Uterus (tissue), 4 donors: ENCODE data around the gene STK38. TPM values are rescaled to one million over a fixed set of nuclear protein-coding genes. Genes with fewer than 3 reads are reported as not detected.

Experiments
- DNase-seq, 2 donors: peaks; one replicate each; pipeline ENCODE4 v3.0.0-alpha.2; 2019 to 2020
- H3K27ac ChIP-seq, 2 donors: fragments of 200-600 bp; sonication (generic); 1 replicate in 1 of 2; 2 replicates in 1 of 2; pipeline ENCODE4 v1.5.1; 2016 to 2018
- H3K27me3 ChIP-seq, 2 donors: fragments of 200-600 bp; sonication (generic); one replicate each; pipeline ENCODE4 v1.5.1; 2018 to 2019; ENCODE audit warnings: control low read depth in 1 of 2
- H3K36me3 ChIP-seq, 2 donors: fragments of 200-600 bp; sonication (generic); one replicate each; pipeline ENCODE4 v1.5.1; 2019; ENCODE audit warnings: control low read depth in 1 of 2
- H3K4me1 ChIP-seq, 2 donors: fragments of 200-600 bp; sonication (generic); one replicate each; pipeline ENCODE4 v1.5.1; 2018 to 2019; ENCODE audit warnings: control low read depth in 1 of 2
- H3K4me3 ChIP-seq, 2 donors: fragments of 200-600 bp; sonication (generic); 1 replicate in 1 of 2; 2 replicates in 1 of 2; pipeline ENCODE4 v1.5.1; 2018 to 2019; ENCODE audit warnings: mild to moderate bottlenecking in 1 of 2
- H3K9me3 ChIP-seq, 2 donors: fragments of 200-600 bp; sonication (generic); one replicate each; pipeline ENCODE4 v1.5.1; 2019; ENCODE audit warnings: control low read depth in 1 of 2
- POLR2A ChIP-seq, 2 donors: fragments of 450-650 bp; IDR thresholded peaks; one replicate each; pipeline ENCODE4 v1.6.1; 2016; ENCODE audit warnings: antibody characterized with exemption in 2 of 2, mild to moderate bottlenecking in 1 of 2, moderate library complexity in 1 of 2
- intact Hi-C: fragments of 100-400 bp; cut with DNase I; formaldehyde crosslinking; loops from one replicate; pipeline ENCODE4 v1.15.1; 2023; ENCODE audit warnings: low total_unique reads
- total RNA-seq, 4 donors: library from RNA; depleted of rRNA in 3 of 4; stranded (reverse); fragments of >200 nt in 3 of 4; gene quantifications; one replicate each; pipeline versions ENCODE4 v1.1.0 to v1.2.4, GENCODE V29; 2014 to 2023
- TF ChIP-seq, protein P1 (sequence below), 4 experiments: fragments of 200-600 bp in 2 of 4; fragments of 450-650 bp in 2 of 4; sonication (generic) in 2 of 4; IDR thresholded peaks; one replicate each; pipeline ENCODE4 v1.5.1; 2016 to 2019; ENCODE audit warnings: antibody characterized with exemption in 4 of 4, mild to moderate bottlenecking in 2 of 4, moderate library complexity in 1 of 4
- donor health status: DM: yes; HTN: yes; CAD: no.

Gene STK38
- total RNA-seq: 10 to 100 TPM; 10.6 to 30.0 (median 20.5) TPM

DNA sequence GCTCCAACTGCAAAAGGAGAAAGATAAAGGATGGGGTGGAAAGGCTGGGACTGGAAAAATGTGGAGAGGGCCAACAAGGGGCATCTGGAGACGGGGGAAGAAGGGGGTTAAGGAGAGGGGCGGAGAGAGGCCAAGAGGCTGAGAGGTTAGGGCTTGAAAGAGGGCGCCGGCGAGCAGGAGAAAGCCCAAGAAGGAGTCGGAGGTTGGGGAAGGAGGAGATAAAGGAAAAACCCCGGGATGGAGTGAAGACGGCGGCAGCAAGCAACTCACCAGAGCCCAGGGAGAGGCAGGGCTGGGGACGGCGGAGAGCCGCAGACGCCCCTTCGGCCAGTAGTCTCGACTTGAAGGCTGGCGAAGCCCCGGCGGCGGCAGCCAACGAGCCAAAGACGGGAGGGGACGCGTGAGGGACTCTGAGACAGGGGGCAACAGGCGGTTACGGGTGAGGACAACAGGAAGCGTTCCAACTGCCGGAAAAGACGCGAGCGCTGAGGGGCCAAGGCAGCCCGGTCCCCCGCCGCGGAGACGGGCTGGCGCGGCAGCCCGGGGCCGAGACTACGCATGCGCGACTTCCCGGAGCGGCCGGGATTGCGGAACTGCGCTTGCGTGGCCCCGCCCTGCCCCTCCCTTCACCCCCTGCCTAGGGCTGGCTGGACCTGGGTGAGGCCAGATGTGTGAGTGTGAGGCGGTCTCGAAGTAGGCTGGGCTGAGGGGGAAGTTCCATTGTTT, at the start of gene STK38:
Gene STK38, minus strand, starts transcription at position 560 of the 726 bp plus-strand sequence. CDS start 7,277 bp downstream, outside the sequence.
- peak; percentile 93 to 96 for DNase-seq
- intact Hi-C loops: no loop called here
- Histone ChIP-seq H3K36me3 (no peaks in the 10 kb centered on the region), H3K4me3 (peak within 1 kb of the TSS; percentile 75 to 88), H3K27ac (peak within 1 kb of the TSS; percentile 97), H3K9me3 (no peaks in the 10 kb centered on the region), H3K4me1 (peaks cover 0 to 4% of the 10 kb centered on the region in 2 donors), H3K27me3 (no peaks in the 10 kb centered on the region)
- peak; percentile 98 to 99 for TF ChIP-seq POLR2A (IDR thresholded peaks at IDR 0.05)
- TF ChIP-seq, protein P1, sequence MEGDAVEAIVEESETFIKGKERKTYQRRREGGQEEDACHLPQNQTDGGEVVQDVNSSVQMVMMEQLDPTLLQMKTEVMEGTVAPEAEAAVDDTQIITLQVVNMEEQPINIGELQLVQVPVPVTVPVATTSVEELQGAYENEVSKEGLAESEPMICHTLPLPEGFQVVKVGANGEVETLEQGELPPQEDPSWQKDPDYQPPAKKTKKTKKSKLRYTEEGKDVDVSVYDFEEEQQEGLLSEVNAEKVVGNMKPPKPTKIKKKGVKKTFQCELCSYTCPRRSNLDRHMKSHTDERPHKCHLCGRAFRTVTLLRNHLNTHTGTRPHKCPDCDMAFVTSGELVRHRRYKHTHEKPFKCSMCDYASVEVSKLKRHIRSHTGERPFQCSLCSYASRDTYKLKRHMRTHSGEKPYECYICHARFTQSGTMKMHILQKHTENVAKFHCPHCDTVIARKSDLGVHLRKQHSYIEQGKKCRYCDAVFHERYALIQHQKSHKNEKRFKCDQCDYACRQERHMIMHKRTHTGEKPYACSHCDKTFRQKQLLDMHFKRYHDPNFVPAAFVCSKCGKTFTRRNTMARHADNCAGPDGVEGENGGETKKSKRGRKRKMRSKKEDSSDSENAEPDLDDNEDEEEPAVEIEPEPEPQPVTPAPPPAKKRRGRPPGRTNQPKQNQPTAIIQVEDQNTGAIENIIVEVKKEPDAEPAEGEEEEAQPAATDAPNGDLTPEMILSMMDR (IDR thresholded peaks at IDR 0.05): peak in 1 of 4 experiments; percentile 21

DNA sequence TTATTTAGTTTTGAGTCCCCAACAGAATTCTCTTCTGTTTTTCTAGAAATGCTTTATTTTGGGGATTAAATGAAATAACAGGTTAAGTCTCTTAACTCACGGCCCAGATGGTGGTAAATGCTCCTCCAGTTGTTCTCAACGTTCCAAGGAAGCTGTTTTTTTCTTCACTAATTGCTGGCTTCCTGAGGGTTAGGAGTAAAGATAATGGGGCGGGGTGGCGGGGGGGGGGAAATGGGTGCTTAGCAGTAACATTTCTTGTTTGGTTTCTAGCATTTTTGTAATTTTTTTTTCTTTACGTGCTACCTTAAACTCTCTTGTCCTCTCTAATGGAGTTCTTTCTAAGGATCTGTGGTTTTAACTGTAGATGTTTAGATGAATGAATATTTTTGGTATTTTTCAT, 49.1 kb upstream of the STK38 start:
- no peak for DNase-seq
- TF ChIP-seq, protein P1 (IDR thresholded peaks at IDR 0.05): no peak
- no peak for TF ChIP-seq POLR2A (IDR thresholded peaks at IDR 0.05)
- H3K9me3 ChIP-seq: no peaks in the 10 kb centered on the region
- H3K4me1 ChIP-seq: peaks cover 3 to 12% of the 10 kb centered on the region in 2 donors
- no peaks in the 10 kb centered on the region for H3K36me3 ChIP-seq
- peak overlapping the region; percentile 95 to 100 for H3K27ac ChIP-seq
- no peaks in the 10 kb centered on the region for H3K27me3 ChIP-seq
- H3K4me3 ChIP-seq: peak overlapping the region; percentile 68 to 87
- intact Hi-C loops: no loop called here

DNA sequence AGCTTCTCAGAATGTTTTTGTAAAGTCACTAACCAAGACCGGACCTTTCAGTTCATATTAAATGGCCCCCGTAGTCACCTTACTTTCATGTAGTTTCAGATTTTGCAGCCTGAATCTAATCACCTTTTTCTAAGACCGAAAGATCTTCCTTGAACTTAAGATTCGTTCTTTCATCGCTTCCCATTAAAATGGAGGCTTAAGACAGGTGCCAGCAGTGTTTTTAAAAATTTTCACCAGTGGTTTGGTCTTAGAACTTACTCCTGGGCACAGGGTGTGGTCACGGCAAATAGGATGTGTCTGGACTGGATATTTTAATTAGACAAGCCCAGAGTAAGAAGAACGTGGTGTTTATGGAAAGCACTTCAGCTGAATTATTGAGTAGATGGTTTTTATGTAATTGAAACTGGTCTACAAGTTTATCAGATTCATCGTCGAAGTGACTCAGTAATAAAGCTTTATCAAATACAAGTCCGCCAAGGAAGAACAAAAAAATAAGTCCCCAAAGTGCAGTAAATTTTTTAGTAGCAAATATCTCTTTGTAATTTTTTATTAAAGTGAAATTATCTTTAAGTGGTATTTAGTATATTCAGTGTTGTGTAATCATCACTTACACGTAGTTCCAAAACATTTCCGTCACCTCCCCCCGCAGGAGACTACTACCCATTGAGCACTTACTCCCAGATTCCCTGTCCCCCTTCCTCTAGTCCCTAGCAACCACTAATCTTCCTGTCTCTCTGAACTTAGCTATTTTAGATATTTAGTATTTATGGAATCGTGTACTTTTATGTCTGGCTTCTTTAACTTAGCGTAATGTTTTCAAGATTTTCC, 47.8 kb upstream of the STK38 start:
- H3K27ac ChIP-seq: peak overlapping the region; percentile 95 to 100
- H3K4me3 ChIP-seq: peak overlapping the region; percentile 68 to 87
- H3K4me1 ChIP-seq: peaks cover 3 to 8% of the 10 kb centered on the region in 2 donors
- TF ChIP-seq POLR2A (IDR thresholded peaks at IDR 0.05): no peak
- TF ChIP-seq, protein P1 (IDR thresholded peaks at IDR 0.05): no peak
- H3K9me3 ChIP-seq: no peaks in the 10 kb centered on the region
- H3K27me3 ChIP-seq: no peaks in the 10 kb centered on the region
- intact Hi-C loops: no loop called here
- no peaks in the 10 kb centered on the region for H3K36me3 ChIP-seq
- DNase-seq: peak in 1 of 2 donors; percentile 73

DNA sequence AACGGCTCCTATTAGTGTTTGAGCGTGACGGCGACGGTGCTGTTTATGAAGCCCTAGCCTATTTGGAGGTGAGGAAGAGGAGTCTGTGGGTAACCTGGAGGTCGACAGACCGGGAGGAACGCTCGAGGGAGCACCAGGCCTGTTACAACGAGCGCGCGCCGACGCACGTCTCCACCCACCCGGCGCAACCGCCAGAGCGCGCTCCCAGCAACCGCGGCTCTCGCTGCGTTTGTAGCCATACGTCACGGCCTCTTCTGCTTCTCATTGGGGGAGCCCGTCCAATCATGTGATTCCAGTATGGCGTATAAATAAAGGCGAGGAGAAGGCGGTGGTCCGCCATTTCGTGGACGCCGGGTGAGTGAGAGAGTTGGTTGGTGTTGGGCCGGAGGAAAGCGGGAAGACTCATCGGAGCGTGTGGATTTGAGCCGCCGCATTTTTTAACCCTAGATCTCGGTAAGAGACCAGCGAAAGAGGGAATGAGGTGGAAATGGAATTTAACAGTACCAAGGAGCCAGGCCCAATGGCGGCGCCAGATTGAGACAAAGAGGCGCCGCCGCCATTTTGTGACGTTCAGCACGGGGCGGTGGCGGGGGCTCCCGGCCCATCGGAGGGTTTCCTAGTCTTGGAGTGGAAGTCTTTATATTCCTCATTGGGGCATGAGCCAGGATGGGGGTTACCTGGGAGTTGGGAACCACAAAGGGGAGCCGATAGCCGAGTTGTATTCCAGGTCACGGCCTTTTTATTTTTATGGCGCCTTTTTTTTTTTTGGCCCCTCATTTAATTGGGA, 46.9 kb upstream of the STK38 start, which contains the start of gene SRSF3:
Gene SRSF3, plus strand, starts transcription at position 334 of the 787 bp plus-strand sequence. CDS start 2,401 bp downstream, outside the sequence.
- Histone ChIP-seq H3K36me3 (no peaks in the 10 kb centered on the region), H3K27ac (peak within 1 kb of the TSS; percentile 95 to 100), H3K27me3 (no peaks in the 10 kb centered on the region), H3K4me3 (peak within 1 kb of the TSS; percentile 68 to 87), H3K4me1 (peaks cover 3 to 4% of the 10 kb centered on the region in 2 donors), H3K9me3 (no peaks in the 10 kb centered on the region)
- DNase-seq: peak; percentile 96 to 97
- TF ChIP-seq, protein P1 (IDR thresholded peaks at IDR 0.05): peak; percentile 40 to 80 (median 56)
- TF ChIP-seq POLR2A (IDR thresholded peaks at IDR 0.05): peak; percentile 95 to 97
- intact Hi-C loops: no loop called here
